HG02798 (cell line): Measurements from ENCODE around the gene FREM2.

ENCODE experiments used
- ATAC-seq: cut with Tn5 transposase; IDR thresholded peaks from one replicate; pipeline ENCODE4 v1.9.1; 2021; ENCODE audit warnings: mild to moderate bottlenecking; ENCODE audit not compliant: unreplicated experiment, poor library complexity

Gene FREM2, protein sequence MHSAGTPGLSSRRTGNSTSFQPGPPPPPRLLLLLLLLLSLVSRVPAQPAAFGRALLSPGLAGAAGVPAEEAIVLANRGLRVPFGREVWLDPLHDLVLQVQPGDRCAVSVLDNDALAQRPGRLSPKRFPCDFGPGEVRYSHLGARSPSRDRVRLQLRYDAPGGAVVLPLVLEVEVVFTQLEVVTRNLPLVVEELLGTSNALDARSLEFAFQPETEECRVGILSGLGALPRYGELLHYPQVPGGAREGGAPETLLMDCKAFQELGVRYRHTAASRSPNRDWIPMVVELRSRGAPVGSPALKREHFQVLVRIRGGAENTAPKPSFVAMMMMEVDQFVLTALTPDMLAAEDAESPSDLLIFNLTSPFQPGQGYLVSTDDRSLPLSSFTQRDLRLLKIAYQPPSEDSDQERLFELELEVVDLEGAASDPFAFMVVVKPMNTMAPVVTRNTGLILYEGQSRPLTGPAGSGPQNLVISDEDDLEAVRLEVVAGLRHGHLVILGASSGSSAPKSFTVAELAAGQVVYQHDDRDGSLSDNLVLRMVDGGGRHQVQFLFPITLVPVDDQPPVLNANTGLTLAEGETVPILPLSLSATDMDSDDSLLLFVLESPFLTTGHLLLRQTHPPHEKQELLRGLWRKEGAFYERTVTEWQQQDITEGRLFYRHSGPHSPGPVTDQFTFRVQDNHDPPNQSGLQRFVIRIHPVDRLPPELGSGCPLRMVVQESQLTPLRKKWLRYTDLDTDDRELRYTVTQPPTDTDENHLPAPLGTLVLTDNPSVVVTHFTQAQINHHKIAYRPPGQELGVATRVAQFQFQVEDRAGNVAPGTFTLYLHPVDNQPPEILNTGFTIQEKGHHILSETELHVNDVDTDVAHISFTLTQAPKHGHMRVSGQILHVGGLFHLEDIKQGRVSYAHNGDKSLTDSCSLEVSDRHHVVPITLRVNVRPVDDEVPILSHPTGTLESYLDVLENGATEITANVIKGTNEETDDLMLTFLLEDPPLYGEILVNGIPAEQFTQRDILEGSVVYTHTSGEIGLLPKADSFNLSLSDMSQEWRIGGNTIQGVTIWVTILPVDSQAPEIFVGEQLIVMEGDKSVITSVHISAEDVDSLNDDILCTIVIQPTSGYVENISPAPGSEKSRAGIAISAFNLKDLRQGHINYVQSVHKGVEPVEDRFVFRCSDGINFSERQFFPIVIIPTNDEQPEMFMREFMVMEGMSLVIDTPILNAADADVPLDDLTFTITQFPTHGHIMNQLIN (N-terminal part only)

DNA sequence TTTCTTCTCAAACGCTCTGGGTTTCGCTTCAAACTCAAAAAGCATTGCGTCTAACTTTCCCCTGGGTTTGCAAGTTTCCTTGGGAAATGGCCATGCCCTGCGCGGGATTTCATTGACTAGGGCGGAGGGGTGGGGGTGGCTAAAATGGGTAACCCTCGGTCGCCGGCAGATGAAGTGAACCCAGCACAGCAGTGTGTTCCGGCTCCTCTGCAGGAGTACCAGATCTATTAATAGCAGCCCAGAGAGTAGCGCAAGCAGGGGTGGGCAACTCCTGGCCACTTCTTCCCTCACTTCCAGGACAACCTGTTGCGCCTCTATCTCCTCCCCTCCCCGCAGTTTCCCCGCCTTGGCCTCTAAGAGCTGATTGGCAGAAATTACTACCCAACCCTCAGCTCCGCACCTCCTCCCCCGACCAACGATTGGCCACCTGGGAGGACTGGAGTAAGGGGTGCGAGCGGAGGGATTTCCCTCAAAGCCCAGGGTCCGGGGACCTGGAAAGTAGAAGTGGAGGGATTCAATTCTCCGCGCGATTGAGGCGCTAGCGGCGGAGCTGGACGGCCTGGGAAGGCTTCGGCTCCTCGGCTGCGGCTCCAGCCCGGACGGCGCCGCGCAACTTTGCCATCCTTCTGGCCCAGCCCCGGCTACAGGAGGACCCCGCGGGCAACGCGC is at the start of gene FREM2:
Gene FREM2, plus strand, starts transcription at position 501 of the 669 bp plus-strand sequence. CDS start 268 bp downstream, outside the sequence.
- no peak for ATAC-seq

DNA sequence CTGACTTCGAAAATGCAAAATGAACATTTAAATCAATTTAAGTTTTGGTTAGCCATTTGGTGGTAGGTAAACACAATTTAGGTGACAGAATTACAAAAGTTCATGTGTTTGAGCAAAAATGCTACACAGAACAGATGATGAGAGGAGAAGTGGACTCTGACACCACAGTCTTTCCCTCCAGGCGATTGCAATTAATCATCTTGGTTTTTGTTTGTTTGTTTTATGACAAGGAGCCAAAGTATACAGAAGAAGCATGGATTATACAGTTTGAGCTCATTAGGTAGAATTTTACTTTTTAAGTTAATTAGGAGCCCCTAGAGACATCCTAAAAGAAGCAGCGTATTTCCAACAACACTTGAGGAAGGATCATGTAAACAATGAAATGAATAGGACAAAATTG is 49.3 kb upstream of the FREM2 start:
- no peak for ATAC-seq

- ATAC-seq: no peak
Observed at GRCh38 chr13:38641164-38641948, 45.5 kb upstream of the FREM2 start.

GRCh38 chr13:38647312-38647711 is 39.6 kb upstream of the FREM2 start:
- no peak for ATAC-seq

DNA sequence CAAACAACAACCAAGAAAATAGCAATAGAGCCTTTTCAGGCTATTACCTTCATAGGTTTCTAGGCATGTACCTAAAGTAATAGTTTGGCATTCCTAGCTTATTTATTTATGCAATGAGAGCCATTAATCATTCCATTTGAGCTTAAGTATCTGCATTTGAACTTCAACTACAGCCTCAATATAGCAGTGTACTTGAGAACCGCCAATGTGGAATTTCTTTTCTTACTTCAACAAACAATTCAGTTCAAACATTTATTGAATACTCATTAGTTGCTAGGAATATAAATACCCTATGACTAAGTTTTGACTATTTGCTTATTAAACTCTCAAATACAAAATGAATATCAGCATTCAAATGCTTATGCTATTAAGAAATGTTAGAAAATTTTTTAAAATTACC is 38.0 kb upstream of the FREM2 start:
- ATAC-seq: no peak

GRCh38 chr13:38656699-38657098 is 30.2 kb upstream of the FREM2 start:
- ATAC-seq: no peak

DNA sequence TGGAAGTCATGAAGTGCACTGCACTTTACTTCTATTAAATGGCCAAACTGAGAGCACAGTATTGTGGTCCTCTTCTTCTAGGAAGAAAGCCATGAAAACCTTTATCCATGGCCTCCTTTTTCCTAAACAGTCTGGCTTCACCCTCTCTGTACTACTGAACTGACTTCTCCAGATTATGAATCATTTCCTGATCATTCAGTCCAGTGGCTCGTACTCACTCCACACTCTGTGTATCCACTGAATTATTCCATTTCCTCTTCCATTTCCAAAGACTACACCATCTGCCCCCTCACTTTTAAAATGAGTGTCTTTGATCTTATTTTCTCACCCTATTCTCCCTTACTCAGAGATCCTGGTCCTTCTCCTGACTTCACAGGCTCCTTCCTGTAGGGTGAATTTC is 29.7 kb upstream of the FREM2 start:
- ATAC-seq: no peak

GRCh38 chr13:38658906-38659305 is 28.0 kb upstream of the FREM2 start:
- ATAC-seq: no peak

DNA sequence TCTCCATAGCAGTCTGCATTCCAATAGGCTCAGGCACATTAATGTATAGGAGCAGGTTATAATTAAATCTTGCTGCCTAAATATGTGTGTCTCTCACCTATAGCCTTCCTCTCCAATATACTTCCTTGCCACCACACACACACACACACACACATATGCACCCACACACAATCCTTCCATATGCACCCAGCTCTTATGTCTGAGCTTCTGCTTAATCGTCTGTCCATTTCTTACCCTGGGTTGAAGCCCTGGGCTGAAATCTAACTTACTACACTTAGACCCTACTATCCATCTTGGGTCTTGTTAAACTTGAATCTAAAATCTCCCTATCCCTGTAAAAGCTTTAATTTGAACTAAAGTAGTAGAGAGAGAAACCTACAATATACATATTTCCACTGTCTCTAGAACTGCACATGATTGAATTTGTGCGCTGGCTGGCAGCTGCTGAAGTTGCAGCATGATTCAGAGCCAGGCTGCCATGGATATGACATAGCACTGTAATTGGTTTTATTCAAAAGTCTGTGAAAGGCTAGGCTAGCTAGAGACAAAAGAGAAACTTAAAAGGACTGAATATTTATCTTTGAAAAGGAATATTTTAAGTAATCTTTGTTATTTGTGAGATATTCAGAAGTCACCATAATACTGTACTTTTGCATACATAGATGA is 25.7 kb upstream of the FREM2 start:
- ATAC-seq: no peak

GRCh38 chr13:38662362-38662761 is 24.5 kb upstream of the FREM2 start:
- no peak for ATAC-seq

DNA sequence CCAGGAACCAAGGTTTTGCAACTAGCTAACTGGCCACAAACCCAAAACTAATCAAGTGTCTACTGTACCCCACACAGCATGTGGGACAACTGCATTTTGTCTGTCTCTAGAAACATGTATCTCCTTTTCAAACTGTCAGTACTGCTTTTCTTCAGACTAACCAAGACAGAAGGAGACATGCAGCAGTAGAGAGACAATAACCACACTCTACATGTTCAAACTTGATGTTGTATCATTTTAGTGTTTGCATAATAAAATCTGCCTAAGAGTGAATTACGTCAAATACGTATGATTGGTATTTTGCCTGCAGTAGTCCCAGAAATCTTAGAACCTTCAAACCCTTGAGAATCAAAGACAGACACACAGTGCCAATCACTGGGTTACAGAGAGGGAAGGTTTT is 22.0 kb upstream of the FREM2 start:
- no peak for ATAC-seq

- ATAC-seq: no peak
Observed at GRCh38 chr13:38667526-38668109, 19.3 kb upstream of the FREM2 start.

- ATAC-seq: no peak
Observed at GRCh38 chr13:38669234-38669964, 17.5 kb upstream of the FREM2 start.

- ATAC-seq: no peak
Observed at GRCh38 chr13:38670627-38671026, 16.2 kb upstream of the FREM2 start.

DNA sequence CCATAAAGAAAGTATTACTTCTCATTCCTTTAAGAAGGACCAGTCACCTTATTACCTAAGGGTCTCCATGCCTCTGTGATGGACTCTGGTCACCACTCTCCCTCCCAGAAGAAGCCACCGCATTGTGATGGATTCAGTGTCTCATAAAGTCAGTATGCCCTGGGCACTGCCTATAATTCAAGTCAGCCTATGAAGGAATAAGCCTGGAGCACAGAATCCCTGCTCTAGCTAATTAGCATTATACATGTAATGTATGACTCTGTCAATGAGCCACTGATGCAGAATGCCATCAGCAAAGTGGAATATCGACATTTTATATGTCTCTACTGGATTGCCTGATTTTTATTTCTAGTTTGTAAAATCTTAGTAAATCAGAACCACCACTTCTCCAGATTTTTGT is 14.9 kb upstream of the FREM2 start:
- no peak for ATAC-seq

GRCh38 chr13:38674208-38674607 is 12.7 kb upstream of the FREM2 start:
- no peak for ATAC-seq

GRCh38 chr13:38680912-38681311 is 6.0 kb upstream of the FREM2 start:
- ATAC-seq: no peak

- ATAC-seq: no peak
Observed at GRCh38 chr13:38684714-38685113, 2.2 kb upstream of the FREM2 start.
